Stomach (tissue), 4 donors: Measurements from ENCODE around the gene NEK4.

ENCODE experiments used
- CTCF ChIP-seq, 7 experiments: fragments of 450-650 bp in 4 of 7; fragments of 200-600 bp in 3 of 7; sonication (generic) in 3 of 7; IDR thresholded peaks; one replicate each; pipeline ENCODE4 v1.5.1; 2016 to 2019; ENCODE audit warnings: antibody characterized with exemption in 7 of 7, control low read depth in 2 of 7, mild to moderate bottlenecking in 1 of 7
- POLR2AphosphoS5 ChIP-seq, 3 donors: sonication (generic); formaldehyde crosslinking; IDR thresholded peaks; one replicate each; pipeline ENCODE4 v1.6.1; 2016; ENCODE audit warnings: antibody characterized with exemption in 3 of 3

GRCh38 chr3:52724511-52724910, 46.2 kb downstream of the NEK4 start:
- no peak for TF ChIP-seq CTCF (IDR thresholded peaks at IDR 0.05)
- no peak for TF ChIP-seq POLR2AphosphoS5 (IDR thresholded peaks at IDR 0.05)
